ENCODE results near the gene CCDC172.

- TF ChIP-seq, protein P1, sequence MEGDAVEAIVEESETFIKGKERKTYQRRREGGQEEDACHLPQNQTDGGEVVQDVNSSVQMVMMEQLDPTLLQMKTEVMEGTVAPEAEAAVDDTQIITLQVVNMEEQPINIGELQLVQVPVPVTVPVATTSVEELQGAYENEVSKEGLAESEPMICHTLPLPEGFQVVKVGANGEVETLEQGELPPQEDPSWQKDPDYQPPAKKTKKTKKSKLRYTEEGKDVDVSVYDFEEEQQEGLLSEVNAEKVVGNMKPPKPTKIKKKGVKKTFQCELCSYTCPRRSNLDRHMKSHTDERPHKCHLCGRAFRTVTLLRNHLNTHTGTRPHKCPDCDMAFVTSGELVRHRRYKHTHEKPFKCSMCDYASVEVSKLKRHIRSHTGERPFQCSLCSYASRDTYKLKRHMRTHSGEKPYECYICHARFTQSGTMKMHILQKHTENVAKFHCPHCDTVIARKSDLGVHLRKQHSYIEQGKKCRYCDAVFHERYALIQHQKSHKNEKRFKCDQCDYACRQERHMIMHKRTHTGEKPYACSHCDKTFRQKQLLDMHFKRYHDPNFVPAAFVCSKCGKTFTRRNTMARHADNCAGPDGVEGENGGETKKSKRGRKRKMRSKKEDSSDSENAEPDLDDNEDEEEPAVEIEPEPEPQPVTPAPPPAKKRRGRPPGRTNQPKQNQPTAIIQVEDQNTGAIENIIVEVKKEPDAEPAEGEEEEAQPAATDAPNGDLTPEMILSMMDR (IDR thresholded peaks at IDR 0.05; ENCODE audit: low read depth, low read length, poor library complexity, severe bottlenecking): no peak
- no peak for TF ChIP-seq EZH2phosphoT487 (IDR thresholded peaks at IDR 0.05; ENCODE audit: borderline replicate concordance, low read length)
These were observed 45.4 kb upstream of the CCDC172 start for GRCh38 chr10:116278846-116279245.

All from DOHH2 (cell line).